GM23248 (cell line): ENCODE measurements around the gene SGSM1.

ENCODE experiments used
- EZH2 ChIP-seq: fragments of 200-600 bp; sonication (generic); IDR thresholded peaks from 2 replicates; pipeline ENCODE4 v1.6.1; 2018; ENCODE audit warnings: antibody characterized with exemption, mild to moderate bottlenecking; ENCODE audit not compliant: insufficient read depth, poor library complexity, severe bottlenecking
- EZH2phosphoT487 ChIP-seq: fragments of 200-600 bp; sonication (generic); IDR thresholded peaks from 2 replicates; pipeline ENCODE4 v1.6.1; 2018; ENCODE audit warnings: antibody characterized with exemption, moderate library complexity, mild to moderate bottlenecking, low read depth; ENCODE audit not compliant: insufficient read depth

GRCh38 chr22:24806663-24807001 is 621 bp downstream of the SGSM1 start:
- TF ChIP-seq EZH2: no peak
- no peak for TF ChIP-seq EZH2phosphoT487
